ENCODE measurements around the gene CLDN2. TPM values are rescaled to one million over a fixed set of nuclear protein-coding genes. Genes with fewer than 3 reads are reported as not detected.

The CLDN2 gene
- total and polyA plus RNA-seq, 10 of the 15 experiments (the other 5 are each of a cell fraction or from before 2014, with no cell fraction given): 0.06 TPM; not detected in 9

DNA sequence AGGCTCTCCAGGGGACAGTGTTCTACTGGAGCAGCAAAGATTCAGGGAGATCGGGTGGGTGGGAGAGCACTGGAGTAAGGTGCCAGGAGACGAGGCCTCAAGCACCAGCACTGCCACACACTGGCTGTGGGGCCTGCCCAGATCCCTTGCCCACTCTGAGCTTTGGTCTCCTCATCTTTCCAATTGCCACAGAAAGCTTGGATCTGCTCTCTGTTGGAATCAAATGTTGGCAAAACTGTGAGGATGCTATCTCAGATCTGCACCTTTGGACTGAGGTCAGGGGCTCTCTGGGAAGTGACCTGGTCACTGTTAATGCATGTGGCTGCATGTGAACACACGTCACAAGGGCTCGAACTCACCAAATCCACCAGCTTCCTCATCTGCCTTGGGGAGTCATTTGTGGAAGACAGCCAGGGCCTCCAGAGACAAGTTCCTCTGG lies 18.4 kb upstream of the CLDN2 start:
- intact Hi-C loops (cut with micrococcal nuclease; ENCODE audit: unreplicated experiment): no loop called here
- H3K9ac ChIP-seq (ENCODE audit: control insufficient read depth, insufficient read depth, low read length): no peak overlapping the region
- WGBS (ENCODE audit: insufficient coverage, insufficient replicate concordance, low lambda C conversion rate, missing lambda C conversion rate): 3% methylated on average over 4 of the region's 4 CpGs

More for the DNA sequence above, 18.4 kb upstream of the CLDN2 start:
- ChIA-PET RAD21 (ENCODE audit: unreplicated experiment) (no interaction called here), SMC1A (ENCODE audit: uncharacterized antibody, unreplicated experiment) (interaction anchor here (0.8 kb wide), 1 partner anchor 13 kb away, joined by 3 read pairs; no protein-coding TSS in a partner anchor), POLR2A (no interaction called here), CTCF (interaction anchor here (0.9 to 2.6 kb wide), 4 partner anchors 7 to 89 kb away, joined by 3 to 12 read pairs (median 3); no protein-coding TSS in a partner anchor)
- BruUV-seq (replicated peaks): no TSS peak
- FAIRE-seq (no peak), DNase-seq (ENCODE audit: low read depth, low spot score) (no peak), ATAC-seq (no peak)
- Histone ChIP-seq H4K20me1 (ENCODE audit: control insufficient read depth, insufficient read depth) (no peaks in the 10 kb centered on the region), H3K4me1 (ENCODE audit: control insufficient read depth, insufficient read depth, low read length) (no peaks in the 10 kb centered on the region), H3K4me3 (no peak overlapping the region), H3K79me2 (ENCODE audit: control insufficient read depth, insufficient read depth, low read length) (no peaks in the 10 kb centered on the region), H3K27me3 (replicated peaks in 1 of 2; ENCODE audit: control insufficient read depth in 2 of 2, insufficient read depth in 2 of 2, low read length in 1 of 2) (no peaks in the 10 kb centered on the region), H3K27ac (ENCODE audit: control insufficient read depth, insufficient read depth) (no peak overlapping the region), H2AFZ (ENCODE audit: control insufficient read depth, low read depth, low read length) (no peak overlapping the region), H3K4me2 (ENCODE audit: control insufficient read depth, insufficient read depth) (no peak overlapping the region), H3K36me3 (ENCODE audit: control insufficient read depth in 2 of 2, insufficient read depth in 2 of 2, low read length in 1 of 2) (no peaks in the 10 kb centered on the region), H3K9me3 (replicated peaks; ENCODE audit: control insufficient read depth, insufficient read depth, low read length) (no peaks in the 10 kb centered on the region)
- in situ Hi-C loops (cut with MboI): no loop called here
- TF ChIP-seq IRF4 (IDR thresholded peaks at IDR 0.05; ENCODE audit: low read depth, low read length): no peak
- TF ChIP-seq, protein P1, sequence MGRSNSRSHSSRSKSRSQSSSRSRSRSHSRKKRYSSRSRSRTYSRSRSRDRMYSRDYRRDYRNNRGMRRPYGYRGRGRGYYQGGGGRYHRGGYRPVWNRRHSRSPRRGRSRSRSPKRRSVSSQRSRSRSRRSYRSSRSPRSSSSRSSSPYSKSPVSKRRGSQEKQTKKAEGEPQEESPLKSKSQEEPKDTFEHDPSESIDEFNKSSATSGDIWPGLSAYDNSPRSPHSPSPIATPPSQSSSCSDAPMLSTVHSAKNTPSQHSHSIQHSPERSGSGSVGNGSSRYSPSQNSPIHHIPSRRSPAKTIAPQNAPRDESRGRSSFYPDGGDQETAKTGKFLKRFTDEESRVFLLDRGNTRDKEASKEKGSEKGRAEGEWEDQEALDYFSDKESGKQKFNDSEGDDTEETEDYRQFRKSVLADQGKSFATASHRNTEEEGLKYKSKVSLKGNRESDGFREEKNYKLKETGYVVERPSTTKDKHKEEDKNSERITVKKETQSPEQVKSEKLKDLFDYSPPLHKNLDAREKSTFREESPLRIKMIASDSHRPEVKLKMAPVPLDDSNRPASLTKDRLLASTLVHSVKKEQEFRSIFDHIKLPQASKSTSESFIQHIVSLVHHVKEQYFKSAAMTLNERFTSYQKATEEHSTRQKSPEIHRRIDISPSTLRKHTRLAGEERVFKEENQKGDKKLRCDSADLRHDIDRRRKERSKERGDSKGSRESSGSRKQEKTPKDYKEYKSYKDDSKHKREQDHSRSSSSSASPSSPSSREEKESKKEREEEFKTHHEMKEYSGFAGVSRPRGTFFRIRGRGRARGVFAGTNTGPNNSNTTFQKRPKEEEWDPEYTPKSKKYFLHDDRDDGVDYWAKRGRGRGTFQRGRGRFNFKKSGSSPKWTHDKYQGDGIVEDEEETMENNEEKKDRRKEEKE (IDR thresholded peaks at IDR 0.05): no peak
- TF ChIP-seq, protein P2, sequence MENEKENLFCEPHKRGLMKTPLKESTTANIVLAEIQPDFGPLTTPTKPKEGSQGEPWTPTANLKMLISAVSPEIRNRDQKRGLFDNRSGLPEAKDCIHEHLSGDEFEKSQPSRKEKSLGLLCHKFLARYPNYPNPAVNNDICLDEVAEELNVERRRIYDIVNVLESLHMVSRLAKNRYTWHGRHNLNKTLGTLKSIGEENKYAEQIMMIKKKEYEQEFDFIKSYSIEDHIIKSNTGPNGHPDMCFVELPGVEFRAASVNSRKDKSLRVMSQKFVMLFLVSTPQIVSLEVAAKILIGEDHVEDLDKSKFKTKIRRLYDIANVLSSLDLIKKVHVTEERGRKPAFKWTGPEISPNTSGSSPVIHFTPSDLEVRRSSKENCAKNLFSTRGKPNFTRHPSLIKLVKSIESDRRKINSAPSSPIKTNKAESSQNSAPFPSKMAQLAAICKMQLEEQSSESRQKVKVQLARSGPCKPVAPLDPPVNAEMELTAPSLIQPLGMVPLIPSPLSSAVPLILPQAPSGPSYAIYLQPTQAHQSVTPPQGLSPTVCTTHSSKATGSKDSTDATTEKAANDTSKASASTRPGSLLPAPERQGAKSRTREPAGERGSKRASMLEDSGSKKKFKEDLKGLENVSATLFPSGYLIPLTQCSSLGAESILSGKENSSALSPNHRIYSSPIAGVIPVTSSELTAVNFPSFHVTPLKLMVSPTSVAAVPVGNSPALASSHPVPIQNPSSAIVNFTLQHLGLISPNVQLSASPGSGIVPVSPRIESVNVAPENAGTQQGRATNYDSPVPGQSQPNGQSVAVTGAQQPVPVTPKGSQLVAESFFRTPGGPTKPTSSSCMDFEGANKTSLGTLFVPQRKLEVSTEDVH (IDR thresholded peaks at IDR 0.05; ENCODE audit: low read depth, partially characterized antibody): no peak
- no peak for TF ChIP-seq GATAD2B (conservative IDR thresholded peaks at IDR 0.05; ENCODE audit: low read depth)
- no peak for TF ChIP-seq EED (IDR thresholded peaks at IDR 0.05; ENCODE audit: low read depth)
- no peak for TF ChIP-seq SMC3 (IDR thresholded peaks at IDR 0.05; ENCODE audit: borderline replicate concordance, low read length)
- TF ChIP-seq, protein P3, sequence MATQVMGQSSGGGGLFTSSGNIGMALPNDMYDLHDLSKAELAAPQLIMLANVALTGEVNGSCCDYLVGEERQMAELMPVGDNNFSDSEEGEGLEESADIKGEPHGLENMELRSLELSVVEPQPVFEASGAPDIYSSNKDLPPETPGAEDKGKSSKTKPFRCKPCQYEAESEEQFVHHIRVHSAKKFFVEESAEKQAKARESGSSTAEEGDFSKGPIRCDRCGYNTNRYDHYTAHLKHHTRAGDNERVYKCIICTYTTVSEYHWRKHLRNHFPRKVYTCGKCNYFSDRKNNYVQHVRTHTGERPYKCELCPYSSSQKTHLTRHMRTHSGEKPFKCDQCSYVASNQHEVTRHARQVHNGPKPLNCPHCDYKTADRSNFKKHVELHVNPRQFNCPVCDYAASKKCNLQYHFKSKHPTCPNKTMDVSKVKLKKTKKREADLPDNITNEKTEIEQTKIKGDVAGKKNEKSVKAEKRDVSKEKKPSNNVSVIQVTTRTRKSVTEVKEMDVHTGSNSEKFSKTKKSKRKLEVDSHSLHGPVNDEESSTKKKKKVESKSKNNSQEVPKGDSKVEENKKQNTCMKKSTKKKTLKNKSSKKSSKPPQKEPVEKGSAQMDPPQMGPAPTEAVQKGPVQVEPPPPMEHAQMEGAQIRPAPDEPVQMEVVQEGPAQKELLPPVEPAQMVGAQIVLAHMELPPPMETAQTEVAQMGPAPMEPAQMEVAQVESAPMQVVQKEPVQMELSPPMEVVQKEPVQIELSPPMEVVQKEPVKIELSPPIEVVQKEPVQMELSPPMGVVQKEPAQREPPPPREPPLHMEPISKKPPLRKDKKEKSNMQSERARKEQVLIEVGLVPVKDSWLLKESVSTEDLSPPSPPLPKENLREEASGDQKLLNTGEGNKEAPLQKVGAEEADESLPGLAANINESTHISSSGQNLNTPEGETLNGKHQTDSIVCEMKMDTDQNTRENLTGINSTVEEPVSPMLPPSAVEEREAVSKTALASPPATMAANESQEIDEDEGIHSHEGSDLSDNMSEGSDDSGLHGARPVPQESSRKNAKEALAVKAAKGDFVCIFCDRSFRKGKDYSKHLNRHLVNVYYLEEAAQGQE (IDR thresholded peaks at IDR 0.05; ENCODE audit: low read depth, low read length): no peak
- TF ChIP-seq SP1 (IDR thresholded peaks at IDR 0.05; ENCODE audit: low read depth, low read length): no peak
- TF ChIP-seq RELA (IDR thresholded peaks at IDR 0.05; ENCODE audit: borderline replicate concordance, partially characterized antibody): no peak
- no peak for TF ChIP-seq CHD2 (IDR thresholded peaks at IDR 0.05; ENCODE audit: borderline replicate concordance, low read depth, low read length)
